Left kidney (tissue), 2 donors: Measurements from ENCODE around the gene CRYGB. TPM values are rescaled to one million over a fixed set of nuclear protein-coding genes. Genes with fewer than 3 reads are reported as not detected.
"Not testable (repeated sequence)": the region's sequence is repeated elsewhere in the genome, so short reads cannot be mapped to it uniquely, and the experiment has no call there.

ENCODE experiments used
- DNase-seq: peaks from one replicate; pipeline ENCODE4 v3.0.0-alpha.2; 2013
- polyA plus RNA-seq: library from polyadenylated mRNA; unstranded; fragments of 120-200 nt; gene quantifications from one replicate; pipeline ENCODE4 v1.2.1, GENCODE V29; 2013; ENCODE audit not compliant: insufficient read length

Gene CRYGB
- polyA plus RNA-seq, 1 donor = not detected

GRCh38 chr2:208150094-208150493, 4.1 kb upstream of the CRYGB start:
- DNase-seq = no peak

- DNase-seq = no peak
Measured at GRCh38 chr2:208148803-208149202, 2.8 kb upstream of the CRYGB start.

- no peak for DNase-seq
Measured at GRCh38 chr2:208147759-208148158, 1.8 kb upstream of the CRYGB start.

GRCh38 chr2:208147008-208147407, 1.1 kb upstream of the CRYGB start:
- no peak for DNase-seq

GRCh38 chr2:208142925-208143799, 2.8 kb downstream of the CRYGB start:
- no peak for DNase-seq

- DNase-seq = no peak
Measured at GRCh38 chr2:208142240-208142924, 3.6 kb downstream of the CRYGB start.

- DNase-seq = no peak
Measured at GRCh38 chr2:208139447-208139846, 6.5 kb downstream of the CRYGB start.

- DNase-seq = not testable (repeated sequence)
Measured at GRCh38 chr2:208138334-208138733, 7.6 kb downstream of the CRYGB start.

GRCh38 chr2:208136716-208137094, 9.3 kb downstream of the CRYGB start:
- DNase-seq = no peak

- DNase-seq = no peak
Measured at GRCh38 chr2:208135794-208136715, 9.9 kb downstream of the CRYGB start.

- DNase-seq = no peak
Measured at GRCh38 chr2:208134928-208135586, 10.9 kb downstream of the CRYGB start.

GRCh38 chr2:208130712-208131110, 15.2 kb downstream of the CRYGB start:
- no peak for DNase-seq

GRCh38 chr2:208129744-208130711, 15.9 kb downstream of the CRYGB start, which contains the start of gene CRYGC:
Gene CRYGC (minus strand): TSS chr2:208129828. CDS start chr2:208129792, 36 bp downstream.
- no peak for DNase-seq

- no peak for DNase-seq
Measured at GRCh38 chr2:208128136-208128535, 17.8 kb downstream of the CRYGB start.

- no peak for DNase-seq
Measured at GRCh38 chr2:208127090-208127489, 18.9 kb downstream of the CRYGB start.

- no peak for DNase-seq
Measured at GRCh38 chr2:208125251-208125650, 20.7 kb downstream of the CRYGB start.

- not testable (repeated sequence) for DNase-seq
Measured at GRCh38 chr2:208124013-208124715, 21.8 kb downstream of the CRYGB start, which contains the start of gene CRYGD. Gene CRYGD (minus strand): TSS chr2:208124524. CDS start chr2:208124473, 51 bp downstream.

GRCh38 chr2:208122248-208122647, 23.7 kb downstream of the CRYGB start:
- DNase-seq = no peak

GRCh38 chr2:208118918-208119317, 27.0 kb downstream of the CRYGB start:
- DNase-seq = no peak

- not testable (repeated sequence) for DNase-seq
Measured at GRCh38 chr2:208117390-208117789, 28.6 kb downstream of the CRYGB start.
